Measurements from ENCODE around the gene CCDC82.

CCDC82 gene

DNA sequence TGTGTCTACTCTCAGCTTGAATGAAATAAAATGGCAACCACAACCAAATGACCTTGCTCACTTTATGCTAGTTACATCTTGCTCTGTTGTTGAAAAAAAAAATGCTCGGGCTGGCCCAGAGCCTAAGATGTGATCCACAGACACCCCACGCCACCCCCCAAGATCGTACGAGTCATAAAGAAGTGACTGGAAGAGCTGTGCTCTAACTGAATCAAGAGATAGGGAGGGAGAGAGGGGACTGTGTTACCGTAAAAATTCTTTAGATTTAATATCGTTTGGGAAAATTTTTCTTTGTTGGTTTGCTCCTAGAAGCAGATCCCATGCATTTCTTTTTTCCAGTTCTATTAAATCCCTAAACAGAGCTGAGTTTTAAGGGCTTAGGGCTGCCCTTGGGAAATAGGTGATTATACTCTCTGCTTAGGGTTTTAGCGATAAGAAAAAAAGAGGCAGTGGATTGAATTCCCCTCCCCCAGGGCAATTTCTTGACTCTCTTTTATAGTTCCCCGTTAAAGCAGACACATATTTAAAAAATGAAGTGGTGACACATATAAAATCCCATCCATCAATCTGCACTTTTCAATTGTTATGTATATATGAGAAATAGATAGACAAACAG, 61.2 kb downstream of the CCDC82 start:
- DNase-seq: no peak

DNA sequence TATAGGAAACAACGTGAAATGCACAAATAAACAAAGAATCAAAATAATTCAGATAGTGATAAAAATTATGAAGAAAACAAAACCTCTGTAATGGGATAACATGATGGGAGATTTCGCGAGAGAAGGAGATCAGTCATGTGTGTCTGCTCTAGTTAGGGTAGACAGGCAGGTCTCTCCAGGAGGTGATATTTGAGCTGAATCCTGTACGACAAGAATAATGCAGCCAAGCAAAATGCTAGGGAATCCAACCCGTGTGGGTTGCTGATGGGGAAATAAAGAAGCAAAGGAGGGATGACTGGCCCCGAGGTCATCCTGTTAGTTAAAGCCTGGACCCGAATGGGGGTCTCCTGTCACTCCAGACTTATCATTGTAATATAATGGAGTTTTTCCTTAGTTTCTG, 62.8 kb downstream of the CCDC82 start:
- DNase-seq: peak; percentile 21

DNA sequence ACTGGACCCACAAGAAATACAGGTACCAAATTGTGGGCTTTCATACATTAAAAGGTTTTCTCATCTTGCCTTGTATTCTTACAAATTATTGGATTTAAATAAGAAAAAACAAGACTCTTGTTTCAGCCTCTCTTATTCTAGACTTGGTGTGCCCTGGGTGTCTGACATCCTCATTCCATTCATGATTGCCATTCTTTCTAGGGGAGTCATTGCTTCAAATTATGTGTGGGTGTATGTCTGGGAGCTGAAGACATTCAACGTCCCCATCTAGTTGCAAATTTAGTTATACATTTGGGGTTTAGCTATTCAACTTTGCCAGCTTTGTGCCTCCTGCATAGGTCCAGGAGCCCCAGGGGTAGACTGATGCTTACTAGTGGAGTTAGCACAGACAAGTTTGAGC, 64.8 kb downstream of the CCDC82 start:
- DNase-seq: no peak

DNA sequence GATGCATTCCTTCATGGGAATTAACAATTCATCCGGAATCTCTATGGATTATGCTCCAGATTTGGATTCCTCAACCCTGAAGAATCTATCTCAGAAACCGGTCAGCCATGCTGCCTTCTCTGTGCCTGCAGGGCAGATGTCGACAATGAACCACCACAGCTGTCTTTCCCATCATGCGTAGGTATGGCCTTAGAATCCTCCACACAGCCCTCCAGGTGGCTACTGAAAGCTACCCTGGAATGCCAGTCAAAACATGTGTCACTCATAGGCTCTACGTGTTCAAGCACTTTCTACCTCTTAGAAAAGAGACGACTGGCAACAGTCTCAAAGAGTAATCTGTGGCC, 66.1 kb downstream of the CCDC82 start:
- no peak for DNase-seq

DNA sequence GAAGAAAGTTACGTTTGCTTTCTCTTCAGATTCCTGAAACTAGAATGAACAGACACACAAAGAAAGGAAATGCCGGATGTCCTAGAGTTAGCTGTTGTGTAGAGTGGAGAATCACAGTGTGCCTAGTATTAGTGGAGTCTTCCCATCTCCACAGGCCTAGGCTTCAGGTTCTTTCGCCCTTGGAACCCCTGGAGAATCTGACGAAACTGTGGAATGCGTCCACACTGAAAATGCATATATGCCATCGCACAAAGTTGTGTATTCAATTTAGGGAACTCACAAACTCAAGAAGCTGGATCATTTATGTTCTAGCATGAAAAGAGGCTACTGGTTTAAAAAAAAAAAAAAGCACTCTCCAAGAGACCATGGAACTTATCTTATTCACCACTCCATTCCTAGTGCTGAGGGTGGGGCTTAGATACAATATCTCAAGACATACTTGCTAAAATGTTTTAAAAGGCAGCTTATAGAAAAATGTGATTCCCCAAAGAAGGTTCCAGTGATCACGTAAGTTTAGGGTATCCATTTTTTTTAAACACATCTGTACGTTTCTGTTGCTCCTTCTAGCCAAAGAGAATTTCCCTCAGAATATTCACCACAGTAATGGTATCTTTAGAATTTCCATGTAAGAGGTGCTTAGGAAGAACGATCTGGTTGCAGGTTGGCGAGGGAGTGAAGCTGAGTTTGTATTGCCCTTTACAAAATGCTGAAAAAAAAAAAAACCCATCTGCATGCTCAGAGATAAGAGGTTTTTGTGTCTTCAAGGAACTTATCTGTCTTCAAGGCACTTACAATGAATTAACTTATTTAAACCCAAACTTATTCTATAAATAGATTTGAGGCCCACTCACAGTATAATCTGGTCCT, 66.7 kb downstream of the CCDC82 start:
- no peak for DNase-seq

DNA sequence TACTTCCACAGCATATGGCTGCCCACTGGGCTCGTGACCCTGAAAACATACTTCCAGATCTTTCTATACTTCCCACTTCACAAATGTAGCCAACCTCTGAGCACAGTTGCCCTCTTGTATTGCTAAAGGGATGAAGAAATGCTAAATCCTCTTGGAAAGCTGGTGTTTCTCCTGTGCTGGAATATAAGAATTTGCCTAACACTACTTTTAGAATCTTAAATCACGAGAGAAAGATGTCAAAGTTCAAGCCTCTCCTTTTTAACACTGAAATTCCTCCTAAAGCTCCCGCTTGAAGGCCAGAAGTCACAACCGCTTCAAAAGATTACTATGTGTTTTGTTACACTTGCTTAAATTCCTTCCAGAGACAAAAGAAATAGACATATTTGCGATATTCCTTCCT, 68.6 kb downstream of the CCDC82 start:
- no peak for DNase-seq

DNA sequence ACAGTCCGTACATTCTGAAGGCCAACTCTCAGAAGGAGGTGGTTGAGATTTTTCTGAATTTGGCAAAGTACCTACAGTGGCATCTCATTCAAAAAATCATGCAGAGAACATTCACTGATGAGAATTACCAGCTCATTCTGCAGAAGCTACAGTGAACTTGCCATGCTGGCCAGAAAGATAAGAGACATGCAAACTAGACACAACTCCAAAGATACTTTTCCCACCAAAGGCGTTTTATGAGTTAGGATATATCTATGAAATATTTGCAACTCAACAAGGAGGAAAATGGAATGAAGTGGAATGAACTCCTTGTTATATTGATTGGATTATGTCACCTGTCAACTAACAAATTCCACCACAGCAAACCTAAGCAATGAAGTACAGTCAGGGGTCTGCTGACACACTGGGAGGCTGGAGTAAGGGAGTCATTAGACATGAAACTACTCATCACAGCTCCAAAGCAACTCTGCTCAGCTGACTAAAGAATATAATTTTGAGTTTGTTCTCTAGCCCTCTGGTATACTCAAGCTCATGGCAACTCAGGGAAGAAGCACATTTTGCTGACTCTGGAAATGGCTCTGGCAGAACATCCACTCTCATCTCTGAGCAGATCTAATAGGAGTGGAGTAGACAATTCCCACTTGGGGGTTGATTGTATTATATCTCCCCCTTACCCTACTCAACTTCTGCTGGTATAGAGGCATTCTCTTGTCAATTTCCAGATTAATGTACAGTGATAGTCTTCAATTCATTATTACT, 69.6 kb downstream of the CCDC82 start:
- no peak for DNase-seq

DNA sequence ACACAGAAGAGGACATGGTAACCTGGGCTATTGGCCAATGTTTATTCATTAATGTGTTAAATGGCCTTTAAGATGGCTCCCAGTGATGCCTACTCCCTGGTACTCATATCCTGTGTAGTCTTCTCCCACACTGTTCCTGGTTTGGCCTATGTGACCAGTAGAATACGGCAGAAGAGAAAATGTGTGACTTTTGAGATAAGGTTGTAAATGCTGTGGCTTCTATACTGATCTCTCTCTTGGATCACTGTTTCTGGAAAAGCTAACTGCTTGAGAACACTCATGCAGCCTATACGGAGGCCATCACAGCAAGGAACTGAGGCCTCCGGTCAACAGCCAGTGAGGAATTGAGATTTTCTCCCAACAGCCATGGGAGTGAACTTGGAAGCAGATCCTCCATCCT, 70.9 kb downstream of the CCDC82 start:
- DNase-seq: no peak

DNA sequence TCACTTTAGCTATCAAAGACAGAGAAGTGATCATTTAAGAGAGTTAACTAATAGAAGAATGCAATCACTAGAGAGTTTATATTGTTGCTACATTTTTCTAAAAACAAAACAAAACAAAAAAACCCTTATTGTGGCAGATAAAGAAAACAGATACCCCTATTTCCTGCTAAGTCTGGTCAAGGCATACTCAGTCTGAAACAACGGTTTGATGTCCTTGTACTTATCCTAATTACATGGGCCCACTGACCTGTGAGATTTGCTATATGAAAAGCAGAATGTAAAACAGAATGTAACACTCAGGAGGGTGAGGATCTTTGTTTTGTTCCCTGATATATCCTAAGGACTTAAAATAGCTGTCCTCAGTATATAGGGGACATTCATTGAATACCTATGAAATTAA, 71.3 kb downstream of the CCDC82 start:
- DNase-seq: no peak

DNA sequence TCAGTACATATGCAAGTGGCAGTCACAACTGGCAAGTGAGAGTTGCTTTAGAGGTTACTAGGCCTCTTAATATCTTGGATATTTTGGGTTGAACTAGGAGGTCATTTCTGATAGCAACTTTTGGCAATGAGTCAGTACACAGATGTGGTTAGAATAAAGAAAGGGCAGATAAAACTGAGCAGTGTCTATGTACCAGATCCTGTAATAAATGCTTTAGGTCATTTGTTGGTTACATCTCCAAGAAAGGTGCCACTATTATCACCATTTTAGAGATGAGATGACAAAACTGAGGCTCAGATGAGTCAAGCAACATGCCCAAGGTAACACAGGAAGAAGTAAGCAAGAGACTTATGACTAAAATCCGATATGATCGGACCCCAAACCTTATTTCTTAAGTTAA, 71.7 kb downstream of the CCDC82 start:
- DNase-seq: no peak

DNA sequence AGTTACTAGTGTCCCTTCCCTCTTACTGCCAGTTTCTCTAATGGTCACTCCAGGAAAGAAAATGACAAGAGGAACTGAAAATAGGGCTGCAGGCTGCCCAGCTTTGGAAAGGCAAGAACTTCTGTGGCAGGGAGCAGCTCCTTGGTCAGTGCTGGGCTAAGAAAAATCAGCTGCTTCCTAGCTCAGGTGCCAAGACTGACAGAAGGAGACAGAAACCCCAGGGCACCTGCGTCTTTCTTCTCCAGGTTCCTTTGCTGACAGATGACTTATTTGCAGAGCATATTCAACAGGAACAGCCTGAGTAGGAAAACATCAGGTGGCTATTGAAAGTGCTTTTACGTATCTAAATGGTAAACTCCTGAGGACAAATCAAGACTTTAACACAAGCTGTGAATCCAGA, 72.1 kb downstream of the CCDC82 start:
- no peak for DNase-seq

DNA sequence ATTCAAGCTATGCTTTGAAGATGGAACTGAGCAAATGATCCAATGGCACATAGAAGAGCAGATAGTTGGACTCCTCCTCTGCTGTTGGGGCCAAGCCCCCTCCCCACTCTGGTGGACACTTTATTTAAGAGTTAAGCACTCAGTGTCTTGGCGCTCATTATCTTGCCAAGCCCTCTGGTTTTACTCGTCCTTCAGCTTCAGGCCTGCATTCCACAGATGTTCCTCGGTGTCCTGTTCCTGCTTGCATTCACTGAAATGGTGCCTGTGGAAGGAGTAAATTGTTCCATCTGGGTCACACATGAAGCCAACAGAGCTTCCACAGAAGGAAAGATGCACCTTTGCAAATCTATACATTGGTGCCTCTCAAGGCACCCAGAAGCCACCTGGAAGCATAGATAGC, 72.8 kb downstream of the CCDC82 start:
- no peak for DNase-seq

DNA sequence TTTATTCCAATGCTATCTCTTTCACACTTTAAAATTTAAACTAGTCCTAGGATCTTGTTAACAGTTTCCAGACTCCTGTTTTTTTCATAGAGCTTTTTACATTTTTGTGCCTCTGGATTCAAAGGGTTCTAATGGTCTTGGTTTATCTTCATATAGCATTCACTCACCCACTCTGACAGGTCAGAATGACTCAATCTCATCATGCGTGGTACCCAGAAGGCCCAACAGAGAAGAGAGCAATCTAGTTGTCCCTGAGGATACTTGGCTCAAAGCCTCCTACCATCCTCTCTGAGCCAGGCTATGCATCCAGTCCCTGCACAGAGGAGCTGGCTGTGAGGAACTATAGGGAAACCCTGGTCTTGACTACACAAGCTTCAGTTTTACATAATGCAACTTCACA, 74.2 kb downstream of the CCDC82 start:
- DNase-seq: no peak

DNA sequence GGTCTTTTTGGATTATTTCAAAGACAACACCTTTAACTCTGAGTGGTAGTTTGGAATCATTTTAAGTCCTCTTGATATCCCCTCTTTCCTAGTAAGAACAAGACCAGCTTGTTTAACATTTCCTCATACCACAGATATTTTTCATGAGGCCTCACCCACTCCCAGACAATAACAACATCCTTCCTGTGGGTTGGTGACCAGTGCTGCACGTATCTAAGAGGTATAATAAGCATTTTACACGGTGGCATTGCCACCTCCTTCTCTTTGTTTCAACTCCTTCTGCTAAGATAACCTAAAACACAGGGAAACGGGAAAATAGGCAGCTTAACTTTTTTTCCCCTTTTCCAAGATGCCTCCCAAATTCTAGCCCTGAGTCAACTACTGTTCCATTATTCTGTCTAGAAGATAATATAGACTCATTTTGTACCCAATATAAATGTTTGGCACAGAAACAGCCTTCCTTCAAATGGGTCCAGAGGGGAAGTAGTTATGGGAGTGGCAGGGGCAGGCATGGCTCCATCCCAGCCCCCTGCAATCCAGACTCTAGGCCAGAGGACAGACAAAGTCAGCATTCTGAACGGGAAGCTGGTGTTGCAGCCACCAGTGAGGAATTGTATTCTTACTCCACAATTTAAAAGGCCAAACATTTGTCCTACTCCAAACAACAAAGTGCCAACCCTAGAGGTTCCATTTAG, 75.2 kb downstream of the CCDC82 start:
- DNase-seq: no peak

DNA sequence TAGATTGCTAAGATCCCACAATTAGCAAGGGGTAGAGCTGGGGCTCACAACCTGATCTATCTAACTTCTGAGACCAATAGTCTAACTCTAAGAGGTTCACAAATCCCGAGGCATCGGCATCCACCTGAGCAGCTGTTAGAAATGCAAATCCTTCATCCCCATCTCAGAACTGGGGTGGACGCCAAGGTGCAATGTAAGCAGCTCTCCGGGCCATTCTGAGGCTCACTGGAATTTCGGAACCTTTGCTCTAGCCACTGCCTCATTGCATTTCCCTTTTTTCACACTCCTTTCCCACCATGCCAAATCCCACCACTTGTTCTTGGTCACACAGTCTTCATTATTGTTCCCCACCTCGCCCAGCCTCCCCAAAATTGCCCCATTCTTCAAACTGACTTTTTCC, 76.5 kb downstream of the CCDC82 start:
- DNase-seq: no peak

DNA sequence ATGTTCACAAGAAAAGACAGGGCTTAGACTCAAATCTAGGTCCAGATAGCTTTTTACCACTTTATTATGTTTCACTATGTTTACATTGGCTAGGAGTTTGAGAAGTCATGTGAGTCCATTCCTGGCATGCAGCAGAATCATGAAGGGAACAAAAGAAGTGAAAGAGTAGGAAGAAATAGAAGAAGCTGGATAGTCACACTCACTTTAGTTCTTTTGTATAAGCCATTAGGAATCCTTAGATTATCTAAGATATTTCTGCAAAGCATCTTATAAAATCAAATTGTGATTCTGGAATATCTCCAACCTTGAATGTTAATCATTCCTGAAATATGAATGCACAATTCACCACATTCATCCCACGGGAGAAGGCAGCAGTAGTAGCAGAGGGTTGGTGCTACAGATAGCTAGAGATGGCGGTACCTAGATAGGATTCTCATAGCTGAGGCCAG, 78.6 kb downstream of the CCDC82 start:
- DNase-seq: peak; percentile 59

DNA sequence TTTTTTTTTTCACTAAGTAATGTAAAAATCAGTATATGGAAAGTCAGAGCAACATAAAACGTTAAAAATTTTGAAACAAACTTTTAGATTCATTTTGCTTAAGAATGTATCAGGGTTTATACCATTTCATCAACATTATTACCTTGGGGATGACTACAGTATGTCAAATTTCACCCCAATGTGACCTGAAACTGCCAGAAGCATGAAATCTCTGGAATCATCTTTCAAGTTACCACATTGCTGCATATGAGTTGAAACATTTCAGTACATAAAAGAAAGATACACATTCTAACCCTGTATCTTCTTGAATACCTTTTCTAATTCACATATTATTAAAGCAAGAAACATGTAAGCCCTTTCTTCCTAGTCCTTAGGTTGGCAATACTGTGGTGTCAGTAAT, 79.5 kb downstream of the CCDC82 start:
- no peak for DNase-seq

DNA sequence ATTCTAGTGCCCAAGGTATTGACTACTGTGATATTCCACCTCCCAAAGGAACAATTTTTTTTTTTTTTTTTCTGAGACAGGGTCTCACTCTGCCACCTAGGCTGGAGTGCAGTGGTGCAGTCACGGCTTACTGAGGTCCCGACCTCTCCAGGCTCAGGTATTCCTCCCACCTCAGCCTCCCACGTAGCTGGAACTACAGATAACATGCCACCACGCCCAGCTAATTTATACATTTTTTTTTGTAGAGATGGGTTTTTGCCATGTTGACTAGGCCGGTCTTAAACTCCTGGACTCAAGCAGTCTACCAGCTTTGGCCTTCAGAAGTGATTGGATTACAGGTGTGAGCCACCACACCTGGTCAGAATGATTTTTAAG, 80.1 kb downstream of the CCDC82 start:
- DNase-seq: no peak

DNA sequence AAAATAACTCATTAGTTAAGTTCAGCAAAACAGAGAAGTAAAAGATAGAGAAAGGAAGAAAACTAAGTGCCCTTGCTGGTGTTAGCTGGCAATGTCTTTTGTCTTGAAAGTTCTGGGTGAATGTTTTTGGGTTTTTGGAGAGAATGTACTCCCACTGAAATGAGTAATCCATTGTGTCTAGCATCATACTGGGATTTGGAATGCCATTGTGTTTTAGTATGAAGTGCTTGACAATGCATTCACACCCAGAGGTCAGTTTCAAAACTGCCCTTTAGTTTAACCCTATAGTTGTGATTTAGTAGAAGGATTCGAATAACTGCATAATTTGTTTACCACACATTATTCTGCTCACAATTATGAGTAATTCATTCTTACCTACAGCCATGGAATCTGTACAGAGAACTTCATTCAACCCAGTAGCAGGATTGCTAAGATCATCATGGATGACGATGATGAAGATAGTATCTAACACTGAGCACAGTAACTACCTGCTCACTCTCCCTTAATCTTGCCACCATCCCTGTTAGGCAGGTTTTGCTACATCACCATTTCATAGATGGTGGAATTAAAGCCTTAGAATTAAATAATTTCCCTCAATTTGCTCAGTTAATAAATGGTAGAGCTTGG, 80.6 kb downstream of the CCDC82 start:
- DNase-seq: no peak

DNA sequence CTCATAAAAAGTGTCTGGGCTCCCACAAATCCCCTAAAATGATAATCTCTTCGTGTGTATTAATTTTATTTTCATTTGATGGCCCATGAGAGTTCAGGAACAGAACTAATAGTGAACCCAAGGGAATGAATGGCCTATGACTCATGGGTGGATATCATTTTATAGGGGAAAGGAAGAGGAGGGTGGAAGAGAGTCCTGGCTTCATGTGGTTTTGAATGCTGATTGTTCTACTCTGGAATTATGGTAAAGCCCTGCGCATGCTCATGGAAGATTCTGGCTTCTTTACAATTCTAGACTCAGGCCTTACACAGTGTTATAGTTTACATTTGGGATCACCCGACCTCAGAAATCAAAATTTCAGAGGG, 82.0 kb downstream of the CCDC82 start:
- DNase-seq: no peak

DNA sequence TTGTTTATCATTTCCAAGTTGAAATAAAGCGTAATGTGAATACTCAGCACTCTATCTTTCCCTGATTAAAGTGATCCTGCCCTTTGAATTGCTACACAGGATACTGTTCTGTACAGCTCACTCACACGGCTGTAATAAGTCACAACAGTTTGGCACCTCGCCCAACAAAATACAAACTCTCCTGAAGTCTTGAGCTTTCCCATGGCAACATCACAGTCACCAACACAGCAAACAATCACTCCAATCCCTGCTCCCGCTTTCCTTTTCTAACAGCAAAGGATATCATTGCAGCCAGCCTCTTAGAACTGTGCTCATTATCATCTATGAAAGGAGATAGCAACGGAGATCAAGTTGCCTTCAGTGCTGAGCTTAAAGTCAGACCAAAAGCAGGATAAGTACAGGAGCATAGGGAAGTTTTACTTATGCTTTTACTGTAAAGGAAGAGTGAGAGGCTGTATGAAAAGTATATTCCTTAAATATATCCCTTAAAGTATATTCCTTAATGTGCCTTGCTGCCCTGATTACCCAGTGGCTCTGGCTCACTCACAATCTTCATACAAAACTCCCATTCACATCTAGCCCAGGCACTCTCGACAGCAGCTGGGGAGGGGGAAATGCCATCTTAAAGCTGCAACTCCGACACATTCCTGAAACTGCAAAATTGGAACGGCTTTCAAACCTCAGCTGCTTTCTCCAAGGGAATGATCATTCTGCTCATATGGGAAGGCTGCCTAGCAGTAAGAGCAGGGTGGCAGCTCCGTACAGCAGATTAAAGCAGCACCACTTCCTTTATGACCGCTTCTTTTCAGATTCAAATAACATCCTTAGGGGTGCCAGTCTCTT, 82.6 kb downstream of the CCDC82 start:
- DNase-seq: peak; percentile 89

DNA sequence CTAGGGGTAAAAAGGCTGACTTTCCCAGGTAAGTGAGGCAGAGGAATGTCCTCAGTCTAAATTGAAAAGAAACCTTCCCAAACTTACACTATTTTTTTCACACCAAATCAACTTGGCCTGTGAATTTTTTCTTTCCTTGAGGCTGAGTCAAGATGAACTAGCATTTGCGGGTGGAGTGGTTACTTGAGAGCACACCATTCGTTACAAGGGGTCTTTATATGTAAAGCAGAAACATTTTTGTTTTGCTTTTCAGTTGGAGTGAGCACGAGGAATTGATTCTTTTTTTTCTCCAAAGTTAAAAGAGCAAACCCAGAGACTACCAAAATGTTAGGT, 83.1 kb downstream of the CCDC82 start:
- DNase-seq: no peak

Measured in DMS79 (cell line).